H9 (cell line): ENCODE measurements around the gene VGF. TPM values are rescaled to one million over a fixed set of nuclear protein-coding genes. Genes with fewer than 3 reads are reported as not detected.
"Not testable (repeated sequence)": the region's sequence is repeated elsewhere in the genome, so short reads cannot be mapped to it uniquely, and the experiment has no call there.

Experiments used
- DNase-seq: peaks from one replicate; pipeline ENCODE4 v3.0.0-alpha.2; 2017
- H2AFZ ChIP-seq: one replicate; pipeline ENCODE4 v1.6.1; 2013; ENCODE audit warnings: mild to moderate bottlenecking, low read length, control low read depth, moderate library complexity
- H2AK5ac ChIP-seq: 2 replicates; pipeline ENCODE4 v1.6.1; 2013; ENCODE audit warnings: low read length, control low read depth, mixed read lengths; ENCODE audit not compliant: insufficient read length
- H2BK120ac ChIP-seq: one replicate; pipeline ENCODE4 v1.6.1; 2013; ENCODE audit warnings: low read depth, mild to moderate bottlenecking, low read length, control low read depth, inconsistent platforms; ENCODE audit not compliant: poor library complexity, severe bottlenecking
- H2BK12ac ChIP-seq: 2 replicates; pipeline ENCODE4 v1.6.1; 2013; ENCODE audit warnings: low read length, control low read depth, mixed read lengths, low read depth; ENCODE audit not compliant: insufficient read length
- H2BK15ac ChIP-seq: 2 replicates; pipeline ENCODE4 v1.6.1; 2013; ENCODE audit warnings: low read depth, low read length, control low read depth
- H2BK20ac ChIP-seq: one replicate; pipeline ENCODE4 v1.6.1; 2013; ENCODE audit warnings: low read depth, mild to moderate bottlenecking, low read length, control low read depth, inconsistent platforms; ENCODE audit not compliant: poor library complexity, severe bottlenecking
- H2BK5ac ChIP-seq: 2 replicates; pipeline ENCODE4 v1.6.1; 2013; ENCODE audit warnings: low read length, control low read depth, mixed read lengths; ENCODE audit not compliant: insufficient read length
- H3K14ac ChIP-seq: 2 replicates; pipeline ENCODE4 v1.6.1; 2013; ENCODE audit warnings: low read length, control low read depth; ENCODE audit not compliant: insufficient read depth
- H3K18ac ChIP-seq: 2 replicates; pipeline ENCODE4 v1.6.1; 2013; ENCODE audit warnings: low read depth, mild to moderate bottlenecking, mixed read lengths, low read length, control low read depth; ENCODE audit not compliant: insufficient read length
- H3K23ac ChIP-seq: 2 replicates; pipeline ENCODE4 v1.6.1; 2013; ENCODE audit warnings: low read length, control low read depth, mixed read lengths, low read depth; ENCODE audit not compliant: insufficient read length
- H3K23me2 ChIP-seq: 2 replicates; pipeline ENCODE4 v1.6.1; 2013; ENCODE audit warnings: low read depth, mild to moderate bottlenecking, mixed read lengths, low read length, control low read depth; ENCODE audit not compliant: insufficient read length, poor library complexity, severe bottlenecking
- H3K27ac ChIP-seq: 2 replicates; pipeline ENCODE4 v1.5.1; 2013; ENCODE audit warnings: low read length, control low read depth, mixed read lengths, low read depth; ENCODE audit not compliant: insufficient read length
- H3K27me3 ChIP-seq: 2 replicates; pipeline ENCODE4 v1.6.1; 2013; ENCODE audit warnings: low read length, control low read depth, inconsistent platforms; ENCODE audit not compliant: insufficient read depth
- H3K4ac ChIP-seq: 2 replicates; pipeline ENCODE4 v1.6.1; 2013; ENCODE audit warnings: low read depth, mild to moderate bottlenecking, control low read depth, inconsistent platforms, low read length, moderate library complexity
- H3K4me1 ChIP-seq: 2 replicates; pipeline ENCODE4 v1.6.1; 2013; ENCODE audit warnings: low read length, control low read depth, inconsistent platforms; ENCODE audit not compliant: insufficient read depth
- H3K4me2 ChIP-seq: 2 replicates; pipeline ENCODE4 v1.6.1; 2013; ENCODE audit warnings: low read length, control low read depth, mixed read lengths; ENCODE audit not compliant: insufficient read length, insufficient read depth
- H3K56ac ChIP-seq: 2 replicates; pipeline ENCODE4 v1.6.1; 2013; ENCODE audit warnings: low read depth, mild to moderate bottlenecking, mixed read lengths, low read length, control low read depth; ENCODE audit not compliant: insufficient read length
- H3K79me1 ChIP-seq: 2 replicates; pipeline ENCODE4 v1.6.1; 2013; ENCODE audit warnings: low read depth, mild to moderate bottlenecking, moderate library complexity, low read length, control low read depth, inconsistent platforms; ENCODE audit not compliant: insufficient read depth, poor library complexity, severe bottlenecking
- H3K79me2 ChIP-seq: 2 replicates; pipeline ENCODE4 v1.6.1; 2013; ENCODE audit warnings: low read length, control low read depth, inconsistent platforms; ENCODE audit not compliant: insufficient read depth
- H3K9ac ChIP-seq: 2 replicates; pipeline ENCODE4 v1.6.1; 2013; ENCODE audit warnings: low read length, control low read depth, mixed read lengths; ENCODE audit not compliant: insufficient read length; ENCODE audit errors: extremely low read depth
- H3K9me3 ChIP-seq: one replicate; pipeline ENCODE4 v1.6.1; 2013; ENCODE audit warnings: low read depth, low read length, inconsistent platforms; ENCODE audit not compliant: control insufficient read depth
- H3T11ph ChIP-seq: one replicate; pipeline ENCODE4 v1.6.1; 2013; ENCODE audit warnings: mild to moderate bottlenecking, low read length, control low read depth, inconsistent platforms
- H4K20me1 ChIP-seq: one replicate; pipeline ENCODE4 v1.6.1; 2013; ENCODE audit not compliant: control insufficient read depth, insufficient read length, insufficient read depth
- H4K5ac ChIP-seq: 2 replicates; pipeline ENCODE4 v1.6.1; 2013; ENCODE audit warnings: low read depth, mild to moderate bottlenecking, mixed read lengths, low read length, control low read depth; ENCODE audit not compliant: insufficient read length
- H4K8ac ChIP-seq: replicated peaks from 2 replicates; pipeline ENCODE4 v1.6.1; 2013; ENCODE audit warnings: low read length, control low read depth, mixed read lengths, low read depth; ENCODE audit not compliant: insufficient read length
- H4K91ac ChIP-seq: 2 replicates; pipeline ENCODE4 v1.6.1; 2013; ENCODE audit warnings: low read depth, mild to moderate bottlenecking, moderate library complexity, mixed read lengths, low read length, control low read depth; ENCODE audit not compliant: insufficient read length
- H3K27ac Mint-ChIP-seq, 3 experiments: 2 replicates in 2 of 3; 3 replicates in 1 of 3; pipeline ENCODE4 v1.8.0; 2020 to 2021; ENCODE audit warnings: mixed read lengths in 3 of 3, mild to moderate bottlenecking in 1 of 3, moderate library complexity in 1 of 3
- H3K27me3 Mint-ChIP-seq: 2 replicates; pipeline ENCODE4 v1.8.0; 2021; ENCODE audit warnings: low read depth, mild to moderate bottlenecking, moderate library complexity, mixed read lengths
- H3K36me3 Mint-ChIP-seq, 3 experiments: 2 replicates in 2 of 3; 3 replicates in 1 of 3; pipeline ENCODE4 v1.8.0; 2020 to 2021; ENCODE audit warnings: low read depth in 3 of 3, mixed read lengths in 3 of 3; ENCODE audit not compliant: insufficient read depth in 1 of 3
- H3K4me1 Mint-ChIP-seq, 2 experiments: 2 replicates each; pipeline ENCODE4 v1.8.0; 2020; ENCODE audit warnings: mixed read lengths in 2 of 2
- H3K4me3 Mint-ChIP-seq, 2 experiments: 2 replicates in 1 of 2; 3 replicates in 1 of 2; pipeline ENCODE4 v1.8.0; 2020 to 2021; ENCODE audit warnings: mild to moderate bottlenecking in 2 of 2, mixed read lengths in 2 of 2, moderate library complexity in 1 of 2
- H3K9me3 Mint-ChIP-seq, 2 experiments: 2 replicates in 1 of 2; 3 replicates in 1 of 2; pipeline ENCODE4 v1.8.0; 2020; ENCODE audit warnings: mild to moderate bottlenecking in 2 of 2, mixed read lengths in 2 of 2, moderate library complexity in 1 of 2
- CTCF ChIP-seq: fragments of 200-600 bp; sonication (generic); conservative IDR thresholded peaks from 3 replicates; pipeline ENCODE4 v1.8.0; 2021; ENCODE audit warnings: antibody characterized with exemption, mild to moderate bottlenecking
- WGBS: extraction: QIAGEN DNeasy Blood & Tissue Kit; methylation state at CpG from one replicate; pipeline ENCODE4 v1.1.7; 2013; ENCODE audit warnings: missing lambda C conversion rate, low lambda C conversion rate, mixed read lengths; ENCODE audit not compliant: insufficient read length; ENCODE audit errors: extremely low coverage; 5-methylcytosine and 5-hydroxymethylcytosine counted together
- total RNA-seq: library from RNA; stranded (reverse); gene quantifications from 2 replicates; pipeline ENCODE4 v1.2.1, GENCODE V29; 2021

The VGF gene
- total RNA-seq, 1 experiment from 2014 or later: 37.1 TPM

- H3K9me3 ChIP-seq: no peaks in the 10 kb centered on the region
- no peak overlapping the region for H4K5ac ChIP-seq
- H3K4ac ChIP-seq: no peak overlapping the region
- H2BK120ac ChIP-seq: no peak overlapping the region
- peak overlapping the region; percentile 77 for H3K18ac ChIP-seq
- peaks cover 11% of the 10 kb centered on the region; the same call in 1 of the 2 replicates for H3K4me1 ChIP-seq
- H3K27ac ChIP-seq: peak overlapping the region; percentile 73
- no peak overlapping the region for H3K23ac ChIP-seq
- no peak overlapping the region for H3K9ac ChIP-seq
- peak overlapping the region; percentile 33 to 38; a peak in 2 of 5 replicates for H3K4me3 Mint-ChIP-seq
- no peak overlapping the region for H2AK5ac ChIP-seq
- no peak overlapping the region for H2BK5ac ChIP-seq
- no peak for TF ChIP-seq CTCF
- peak overlapping the region; percentile 75 for H2AFZ ChIP-seq
- H4K8ac ChIP-seq: no peak overlapping the region
- no peaks in the 10 kb centered on the region for H3K23me2 ChIP-seq
- peak; percentile 76 for DNase-seq
- H3K4me1 Mint-ChIP-seq: peaks cover 39 to 47% of the 10 kb centered on the region in 2 experiments
- no peak overlapping the region for H4K91ac ChIP-seq
- peaks cover 0 to 5% (median 3%) of the 10 kb centered on the region in 3 experiments; a peak in 3 of 7 replicates for H3K36me3 Mint-ChIP-seq
- no peaks in the 10 kb centered on the region for H3K27me3 ChIP-seq
- H3K9me3 Mint-ChIP-seq: peaks cover 6 to 7% of the 10 kb centered on the region in 2 experiments; a peak in 3 of 5 replicates
- H3K79me1 ChIP-seq: no peaks in the 10 kb centered on the region
- peak overlapping the region; percentile 25 to 94 (median 78) for H3K27ac Mint-ChIP-seq
- H3K27me3 Mint-ChIP-seq: peaks cover 3% of the 10 kb centered on the region
- H2BK20ac ChIP-seq: no peak overlapping the region
- H3K56ac ChIP-seq: no peak overlapping the region
- H3K79me2 ChIP-seq: no peaks in the 10 kb centered on the region
- no CpG with 5 or more reads among the region's 17 CpGs for WGBS
- peak overlapping the region; percentile 3 for H3K4me2 ChIP-seq
- H2BK15ac ChIP-seq: no peak overlapping the region
- H2BK12ac ChIP-seq: peak overlapping the region; percentile 96
- H3K14ac ChIP-seq: peak overlapping the region; percentile 18; the same call in 1 of the 2 replicates
- no peaks in the 10 kb centered on the region for H4K20me1 ChIP-seq
- no peak overlapping the region for H3T11ph ChIP-seq
Observed at GRCh38 chr7:101121991-101122932, 43.1 kb downstream of the VGF start.

- H3K27ac ChIP-seq, H3K4me2 ChIP-seq, H4K5ac ChIP-seq, H3K56ac ChIP-seq, H3K27me3 ChIP-seq, H3K23ac ChIP-seq, H3K4ac ChIP-seq, H2AK5ac ChIP-seq, H3K9me3 ChIP-seq, H2BK5ac ChIP-seq, DNase-seq, H2BK15ac ChIP-seq, H2AFZ ChIP-seq, H3K4me1 ChIP-seq, H3K79me1 ChIP-seq, H4K8ac ChIP-seq, H3K18ac ChIP-seq, H2BK12ac ChIP-seq, H2BK120ac ChIP-seq, H3K23me2 ChIP-seq, H4K91ac ChIP-seq, H3K36me3 Mint-ChIP-seq, H3T11ph ChIP-seq, H2BK20ac ChIP-seq, H4K20me1 ChIP-seq, H3K9ac ChIP-seq, H3K27me3 Mint-ChIP-seq, H3K9me3 Mint-ChIP-seq, H3K79me2 ChIP-seq, H3K4me3 Mint-ChIP-seq: not testable (repeated sequence)
- Mint-ChIP-seq H3K4me1 (peaks cover 35 to 44% of the 10 kb centered on the region in 2 experiments), H3K27ac (peak overlapping the region in 1 of 3 experiments; percentile 78; a peak in 1 of 7 replicates)
- no CpG with 5 or more reads among the region's 9 CpGs for WGBS
- H3K14ac ChIP-seq: peak overlapping the region; percentile 8; the same call in 1 of the 2 replicates
Observed at GRCh38 chr7:101121631-101121990, 43.8 kb downstream of the VGF start.
